ENCODE data around the gene ITLN1.

Gene ITLN1

GRCh38 chr1:160846281-160846680 lies 38.7 kb downstream of the ITLN1 start:
- Histone ChIP-seq H3K27me3 (ENCODE audit: insufficient read depth, low read depth, severe bottlenecking) (peaks cover 95% of the 10 kb centered on the region), H3K36me3 (no peaks in the 10 kb centered on the region), H3K4me3 (ENCODE audit: low read depth, low read length) (no peak overlapping the region), H3K27ac (no peak overlapping the region), H3K9me3 (ENCODE audit: severe bottlenecking) (no peaks in the 10 kb centered on the region)
- TF ChIP-seq CTCF (IDR thresholded peaks at IDR 0.05; ENCODE audit: low read depth, low read length), result no peak
- DNase-seq, result no peak

GRCh38 chr1:160844447-160845232 lies 40.3 kb downstream of the ITLN1 start:
- Histone ChIP-seq H3K9me3 (ENCODE audit: severe bottlenecking) (no peaks in the 10 kb centered on the region), H3K27me3 (ENCODE audit: insufficient read depth, low read depth, severe bottlenecking) (peaks cover 95% of the 10 kb centered on the region), H3K4me3 (ENCODE audit: low read depth, low read length) (no peak overlapping the region), H3K36me3 (no peaks in the 10 kb centered on the region), H3K27ac (no peak overlapping the region)
- TF ChIP-seq CTCF (IDR thresholded peaks at IDR 0.05; ENCODE audit: low read depth, low read length), result no peak
- no peak for DNase-seq

- H3K27me3 ChIP-seq (ENCODE audit: insufficient read depth, low read depth, severe bottlenecking), result peaks cover 99% of the 10 kb centered on the region
- H3K9me3 ChIP-seq (ENCODE audit: severe bottlenecking), result no peaks in the 10 kb centered on the region
- H3K36me3 ChIP-seq, result no peaks in the 10 kb centered on the region
- H3K27ac ChIP-seq, result no peak overlapping the region
- no peak overlapping the region for H3K4me3 ChIP-seq (ENCODE audit: low read depth, low read length)
- no peak for TF ChIP-seq CTCF (IDR thresholded peaks at IDR 0.05; ENCODE audit: low read depth, low read length)
- no peak for DNase-seq
These were observed 43.9 kb downstream of the ITLN1 start for GRCh38 chr1:160841079-160841478.

GRCh38 chr1:160839746-160840145 lies 45.2 kb downstream of the ITLN1 start:
- TF ChIP-seq CTCF (IDR thresholded peaks at IDR 0.05; ENCODE audit: low read depth, low read length), result no peak
- H3K4me3 ChIP-seq (ENCODE audit: low read depth, low read length), result no peak overlapping the region
- DNase-seq, result no peak

GRCh38 chr1:160838888-160839287 lies 46.1 kb downstream of the ITLN1 start:
- H3K27me3 ChIP-seq (ENCODE audit: insufficient read depth, low read depth, severe bottlenecking), result peaks cover 96% of the 10 kb centered on the region
- no peak for DNase-seq
- H3K9me3 ChIP-seq (ENCODE audit: severe bottlenecking), result no peaks in the 10 kb centered on the region
- no peaks in the 10 kb centered on the region for H3K36me3 ChIP-seq
- H3K27ac ChIP-seq, result no peak overlapping the region
- no peak for TF ChIP-seq CTCF (IDR thresholded peaks at IDR 0.05; ENCODE audit: low read depth, low read length)
- no peak overlapping the region for H3K4me3 ChIP-seq (ENCODE audit: low read depth, low read length)

More at GRCh38 chr1:160839746-160840145, 45.2 kb downstream of the ITLN1 start:
- Histone ChIP-seq H3K27me3 (ENCODE audit: insufficient read depth, low read depth, severe bottlenecking) (peaks cover 96% of the 10 kb centered on the region), H3K36me3 (no peaks in the 10 kb centered on the region), H3K9me3 (ENCODE audit: severe bottlenecking) (no peaks in the 10 kb centered on the region), H3K27ac (no peak overlapping the region)

Data from WERI-Rb-1 (cell line).